GM21619 (cell line): ENCODE data around the gene ZNF107.
"Not testable (repeated sequence)": the region's sequence is repeated elsewhere in the genome, so short reads cannot be mapped to it uniquely, and the experiment has no call there.

Source experiments
- ATAC-seq: cut with Tn5 transposase; IDR thresholded peaks from one replicate; pipeline ENCODE4 v1.9.1; 2021; ENCODE audit not compliant: unreplicated experiment

ZNF107 gene

DNA sequence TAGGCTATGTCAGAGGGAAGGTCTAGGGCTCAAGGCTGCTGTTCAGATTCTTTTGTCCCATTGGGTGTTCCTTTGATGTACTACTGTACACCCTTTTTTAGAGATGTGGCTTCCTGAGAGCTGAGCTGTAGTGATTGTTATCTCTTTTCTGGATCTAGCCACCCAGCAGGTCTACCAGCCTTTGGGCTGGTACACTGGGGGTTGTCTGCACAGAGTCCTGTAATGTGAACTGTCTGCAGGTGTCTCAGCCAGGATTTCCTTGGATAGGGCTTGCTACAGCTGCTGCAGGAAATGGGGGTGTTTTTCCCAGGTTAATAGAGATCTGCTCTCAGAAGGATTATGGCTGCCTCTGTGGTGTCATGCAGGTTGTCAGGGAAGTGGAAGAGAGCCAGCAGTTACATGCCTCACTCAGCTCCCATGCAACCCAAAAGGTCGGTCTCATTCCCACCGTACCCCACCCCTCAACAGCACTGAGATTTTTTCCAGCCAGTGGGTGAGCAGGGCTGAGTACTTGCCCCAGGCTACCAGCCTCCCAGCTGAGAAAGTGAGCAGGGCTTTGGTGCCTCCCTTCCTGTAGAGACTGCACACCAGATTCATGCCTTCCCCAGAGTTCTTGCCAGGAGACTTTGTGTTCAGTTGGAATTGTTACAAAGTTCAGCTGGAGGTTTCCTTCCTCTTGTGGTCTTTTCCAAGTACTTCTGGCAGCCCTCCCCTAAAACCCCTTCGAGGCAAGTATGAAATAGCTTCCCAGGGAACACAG is 63.3 kb downstream of the ZNF107 start:
- no peak for ATAC-seq

DNA sequence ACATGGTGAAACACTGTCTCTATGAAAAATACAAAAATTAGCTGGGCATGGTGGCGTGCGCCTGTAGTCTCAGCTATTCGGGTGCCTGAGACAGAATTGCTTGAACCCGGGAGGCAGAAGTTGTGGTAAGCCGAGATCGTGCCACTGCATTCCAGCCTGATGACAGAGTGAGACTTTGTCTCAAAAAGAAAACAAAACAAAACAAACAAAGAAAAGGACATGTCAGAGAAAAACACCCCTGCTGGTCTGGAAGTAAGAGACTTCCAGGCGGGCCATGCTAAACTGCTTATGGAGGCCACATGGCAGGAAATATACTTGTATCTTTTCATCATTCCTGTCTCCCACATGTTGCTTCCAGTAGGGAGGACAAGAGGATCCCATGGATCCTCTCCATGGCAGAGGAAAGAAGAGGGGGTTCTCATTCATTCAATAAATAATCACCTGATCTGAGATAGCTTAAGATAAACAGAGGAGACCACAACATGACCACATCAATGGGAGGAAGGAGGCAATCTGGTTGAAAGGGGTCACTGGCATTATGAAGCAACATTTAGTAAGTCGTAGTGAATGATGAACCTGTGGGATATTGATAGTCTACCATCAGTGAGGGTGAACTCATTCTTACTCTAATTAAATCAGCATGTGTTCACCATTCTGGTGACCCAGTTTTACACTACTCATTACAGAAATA is 67.8 kb downstream of the ZNF107 start:
- no peak for ATAC-seq

DNA sequence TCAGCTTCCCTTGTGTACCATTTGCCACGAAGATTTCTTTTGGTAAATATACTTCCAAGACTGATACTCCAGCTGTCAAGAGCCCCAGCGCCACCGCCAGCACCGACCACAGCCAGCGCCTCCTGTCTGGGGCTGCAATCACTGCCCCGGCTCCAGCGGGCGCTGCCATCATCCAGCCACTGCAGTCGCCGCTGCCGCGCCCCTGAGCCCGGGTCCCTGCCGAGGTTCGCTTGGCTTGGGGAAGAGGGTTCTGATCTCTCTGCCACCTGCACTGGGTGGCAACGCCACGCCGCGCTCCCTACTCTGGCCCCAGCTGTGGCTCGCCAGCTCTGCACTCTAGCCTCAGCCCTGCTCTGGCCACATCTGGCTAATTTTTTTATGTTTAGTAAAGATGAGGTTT is 70.6 kb downstream of the ZNF107 start:
- no peak for ATAC-seq

DNA sequence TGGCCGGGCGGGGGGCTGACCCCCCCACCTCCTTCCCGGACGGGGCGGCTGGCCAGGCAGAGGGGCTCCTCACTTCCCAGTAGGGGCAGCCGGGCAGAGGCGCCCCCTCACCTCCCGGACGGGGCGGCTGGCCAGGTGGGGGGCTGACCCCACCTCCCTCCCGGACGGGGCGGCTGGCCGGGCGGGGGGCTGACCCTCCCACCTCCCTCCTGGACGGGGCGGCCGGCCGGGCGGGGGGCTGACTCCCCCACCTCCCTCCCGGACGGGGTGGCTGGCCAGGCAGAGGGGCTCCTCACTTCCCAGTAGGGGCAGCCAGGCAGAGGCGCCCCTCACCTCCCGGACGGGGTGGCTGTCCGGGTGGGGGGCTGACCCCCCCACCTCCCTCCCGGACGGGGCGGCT is 72.5 kb downstream of the ZNF107 start:
- ATAC-seq: not testable (repeated sequence)

DNA sequence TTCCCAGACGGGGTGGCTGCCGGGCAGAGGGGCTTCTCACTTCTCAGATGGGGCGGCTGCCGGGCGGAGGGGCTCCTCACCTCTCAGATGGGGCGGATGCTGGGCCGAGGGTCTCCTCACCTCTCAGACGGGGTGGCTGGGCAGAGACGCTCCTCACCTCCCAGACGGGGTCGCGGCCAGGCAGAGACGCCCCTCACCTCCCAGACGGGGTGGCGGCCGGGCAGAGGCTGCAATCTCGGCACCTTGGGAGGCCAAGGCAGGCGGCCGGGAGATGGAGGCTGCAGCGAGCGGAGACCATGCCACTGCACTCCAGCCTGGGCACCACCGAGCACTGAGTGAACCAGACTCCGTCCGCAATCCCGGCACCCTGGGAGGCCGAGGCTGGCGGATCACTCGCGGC is 73.0 kb downstream of the ZNF107 start:
- ATAC-seq: not testable (repeated sequence)

DNA sequence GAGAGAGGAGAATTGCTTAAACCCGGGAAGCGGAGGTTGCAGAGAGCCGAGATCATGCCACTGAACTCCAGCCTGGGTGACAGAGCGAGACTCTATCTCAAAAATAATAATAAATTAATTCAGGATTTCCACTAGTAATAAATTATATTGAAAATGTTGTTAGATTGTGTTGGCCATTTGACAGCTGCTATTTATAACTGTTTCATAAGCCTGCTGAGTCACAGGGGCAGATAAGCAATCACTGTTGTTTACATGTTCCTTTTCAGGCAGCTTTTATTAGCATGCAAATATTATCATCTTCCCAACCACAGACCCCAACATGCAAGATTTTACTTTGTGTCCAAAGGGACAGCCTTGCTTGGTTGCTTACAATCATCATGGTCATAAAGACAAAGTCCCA is 78.7 kb downstream of the ZNF107 start:
- ATAC-seq: no peak

DNA sequence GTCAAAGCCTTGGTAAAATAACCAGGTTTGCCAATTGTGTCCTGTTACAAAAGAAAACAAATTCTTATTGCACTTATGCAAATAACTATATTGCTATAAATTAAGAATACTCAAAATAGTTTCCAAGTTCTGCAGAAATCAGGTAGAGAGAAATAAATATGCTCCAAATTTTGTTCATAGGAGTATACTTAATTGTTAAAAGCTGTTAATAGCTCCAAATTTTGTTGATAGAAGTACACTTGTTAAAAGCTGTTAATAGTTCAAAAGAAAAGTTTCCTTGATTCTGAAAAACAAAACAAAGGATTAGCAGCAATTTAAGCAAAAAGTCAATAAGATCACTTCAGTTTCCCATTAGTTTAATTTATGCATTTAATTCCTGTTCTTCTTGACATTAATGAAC is 81.9 kb downstream of the ZNF107 start:
- no peak for ATAC-seq

DNA sequence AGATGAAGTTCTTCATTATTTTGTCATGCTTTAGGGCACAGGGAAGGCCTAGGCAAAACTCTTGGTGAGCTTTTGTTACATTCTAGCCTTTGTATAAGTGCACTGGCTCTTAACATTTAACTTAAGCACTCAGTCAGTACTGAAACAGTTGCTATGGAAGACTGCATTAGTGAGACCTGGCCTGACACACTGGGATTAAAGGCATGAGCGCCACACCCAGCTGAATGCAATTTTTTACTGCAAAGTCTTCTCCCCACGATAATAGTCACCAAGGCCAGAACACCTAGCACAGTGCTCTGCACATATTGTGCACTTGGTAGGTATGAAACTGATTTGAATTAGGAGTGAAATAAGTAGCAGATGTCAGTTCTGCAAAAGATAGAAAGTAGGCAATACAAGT is 87.1 kb downstream of the ZNF107 start:
- ATAC-seq: no peak

DNA sequence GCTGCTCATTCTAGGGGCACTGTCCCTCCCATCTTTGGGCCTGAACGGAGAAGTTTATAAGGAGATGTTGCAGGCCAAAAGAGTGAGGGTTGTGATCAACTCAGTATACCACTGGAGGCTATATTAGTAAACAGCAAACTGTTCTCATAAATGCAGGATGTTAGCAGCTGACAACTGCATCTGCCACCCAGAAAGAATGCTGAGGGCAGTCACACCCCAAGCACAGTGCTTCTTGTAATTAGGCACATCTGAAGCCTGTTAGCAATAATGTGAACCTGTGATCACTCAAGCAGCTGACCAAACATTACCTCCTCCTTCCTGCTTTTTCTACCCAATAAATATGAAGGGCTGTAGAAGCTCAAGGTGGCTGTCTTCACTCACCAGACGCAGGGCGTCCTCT is 89.9 kb downstream of the ZNF107 start:
- ATAC-seq: no peak

DNA sequence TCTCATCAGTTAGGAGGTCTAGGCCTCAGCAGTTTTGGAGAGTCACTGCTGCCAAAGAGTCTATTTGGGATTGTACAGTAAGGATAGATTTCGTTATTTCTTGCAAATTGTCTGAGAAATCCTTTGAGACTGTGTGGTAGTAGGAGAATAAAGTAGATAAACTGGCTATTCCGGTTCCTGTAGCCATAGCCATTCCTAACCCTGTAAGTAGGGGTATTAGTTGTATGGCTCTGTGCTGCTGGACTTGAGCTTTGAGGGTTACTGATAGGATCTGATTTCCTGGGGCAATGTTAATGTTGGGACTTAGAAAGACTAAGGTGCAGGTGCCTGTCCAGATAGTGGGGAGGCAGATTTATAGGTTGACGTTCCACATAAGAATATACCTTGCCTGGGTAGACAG is 92.2 kb downstream of the ZNF107 start:
- no peak for ATAC-seq
